WTC11 (cell line): ENCODE measurements around the gene EIF5A2. TPM values are rescaled to one million over a fixed set of nuclear protein-coding genes. Genes with fewer than 3 reads are reported as not detected.

Experiments used
- ATAC-seq: fragments of 200-7000 bp; cut with Tn5 transposase; 2 replicates; pipeline ENCODE4 v1.10.0; 2021; ENCODE audit warnings: mild to moderate bottlenecking, moderate library complexity
- CTCF ChIA-PET: fragments of 300-600 bp; sonication (Branson Sonifier 250); formaldehyde crosslinking; loops from one replicate; lab custom pipeline; 2021; ENCODE audit warnings: antibody characterized with exemption; lab: Charles Lee
- POLR2A ChIA-PET: fragments of 350-600 bp; sonication (Branson Sonifier 250); formaldehyde crosslinking; loops from one replicate; lab custom pipeline; 2021; ENCODE audit warnings: antibody characterized with exemption; lab: Charles Lee
- DNase-seq: peaks from one replicate; pipeline ENCODE4 v3.0.0; 2021; ENCODE audit warnings: low spot score
- H3K27ac Mint-ChIP-seq: 2 replicates; pipeline ENCODE4 v1.8.0; 2021; ENCODE audit warnings: mixed read lengths
- H3K27me3 Mint-ChIP-seq: 2 replicates; pipeline ENCODE4 v1.8.0; 2021; ENCODE audit warnings: low read depth, mild to moderate bottlenecking, moderate library complexity, mixed read lengths
- H3K36me3 Mint-ChIP-seq: 2 replicates; pipeline ENCODE4 v1.8.0; 2021; ENCODE audit warnings: mixed read lengths
- H3K4me1 Mint-ChIP-seq: 2 replicates; pipeline ENCODE4 v1.8.0; 2022; ENCODE audit warnings: mixed read lengths
- H3K4me3 Mint-ChIP-seq: 2 replicates; pipeline ENCODE4 v1.8.0; 2021; ENCODE audit warnings: mild to moderate bottlenecking, moderate library complexity, mixed read lengths
- H3K9me3 Mint-ChIP-seq: 2 replicates; pipeline ENCODE4 v1.8.0; 2021; ENCODE audit warnings: mixed read lengths
- AR ChIP-seq: fragments of 250-450 bp; sonication (Bioruptor Pico); IDR thresholded peaks from 2 replicates; pipeline ENCODE4 v1.9.0; 2021; ENCODE audit warnings: mild to moderate bottlenecking
- ATF3 ChIP-seq: sonication (generic); formaldehyde crosslinking; conservative IDR thresholded peaks from 2 replicates; pipeline ENCODE4 v1.8.1; 2022; ENCODE audit warnings: mild to moderate bottlenecking, missing genetic modification reagents
- EMX1 ChIP-seq: fragments of 250-450 bp; sonication (Bioruptor Pico); IDR thresholded peaks from 2 replicates; pipeline ENCODE4 v1.8.0; 2021; ENCODE audit warnings: mild to moderate bottlenecking
- FOXJ3 ChIP-seq: sonication (generic); formaldehyde crosslinking; IDR thresholded peaks from 2 replicates; pipeline ENCODE4 v1.9.0; 2021; ENCODE audit warnings: missing genetic modification reagents, mild to moderate bottlenecking, borderline replicate concordance
- IRF1 ChIP-seq: sonication (generic); formaldehyde crosslinking; IDR thresholded peaks from 2 replicates; pipeline ENCODE4 v1.8.0; 2023; ENCODE audit warnings: missing genetic modification reagents
- JAZF1 ChIP-seq: fragments of 250-450 bp; sonication (Bioruptor Pico); IDR thresholded peaks from 2 replicates; pipeline ENCODE4 v1.9.0; 2021; ENCODE audit warnings: moderate library complexity, mild to moderate bottlenecking, inconsistent platforms
- JUN ChIP-seq: sonication (generic); formaldehyde crosslinking; IDR thresholded peaks from 2 replicates; pipeline ENCODE4 v1.8.0; 2023; ENCODE audit warnings: mild to moderate bottlenecking, missing genetic modification reagents
- MXD4 ChIP-seq: fragments of 250-450 bp; sonication (Bioruptor Pico); IDR thresholded peaks from 2 replicates; pipeline ENCODE4 v1.8.0; 2021; ENCODE audit warnings: mild to moderate bottlenecking, moderate library complexity, borderline replicate concordance
- NFATC4 ChIP-seq: fragments of 250-450 bp; sonication (Bioruptor Pico); IDR thresholded peaks from 2 replicates; pipeline ENCODE4 v1.9.0; 2021; ENCODE audit warnings: mild to moderate bottlenecking
- NFYB ChIP-seq: sonication (generic); formaldehyde crosslinking; conservative IDR thresholded peaks from 2 replicates; pipeline ENCODE4 v1.8.0; 2022; ENCODE audit warnings: low read depth, missing genetic modification reagents
- NR2C2 ChIP-seq: sonication (generic); formaldehyde crosslinking; IDR thresholded peaks from 2 replicates; pipeline ENCODE4 v1.8.0; 2022; ENCODE audit warnings: mild to moderate bottlenecking, missing genetic modification reagents
- STAT6 ChIP-seq: sonication (generic); formaldehyde crosslinking; conservative IDR thresholded peaks from 2 replicates; pipeline ENCODE4 v1.8.1; 2023; ENCODE audit warnings: mild to moderate bottlenecking, low read depth, missing genetic modification reagents, moderate library complexity
- ZBTB21 ChIP-seq: sonication (generic); formaldehyde crosslinking; IDR thresholded peaks from 2 replicates; pipeline ENCODE4 v1.8.1; 2023; ENCODE audit warnings: mild to moderate bottlenecking, missing genetic modification reagents, borderline replicate concordance
- ZNF423 ChIP-seq: fragments of 250-450 bp; sonication (Bioruptor Pico); IDR thresholded peaks from 2 replicates; pipeline ENCODE4 v2.1.2; 2022; ENCODE audit warnings: mild to moderate bottlenecking, moderate library complexity
- ZNF532 ChIP-seq: fragments of 250-450 bp; sonication (Bioruptor Pico); IDR thresholded peaks from 2 replicates; pipeline ENCODE4 v1.9.0; 2021; ENCODE audit warnings: mild to moderate bottlenecking, borderline replicate concordance
- total RNA-seq: library from RNA; stranded (reverse); gene quantifications from 3 replicates; pipeline ENCODE4 v1.2.3, GENCODE V29; 2021
- TF ChIP-seq, protein P1 (sequence below): sonication (generic); formaldehyde crosslinking; IDR thresholded peaks from 2 replicates; pipeline ENCODE4 v1.8.0; 2022; ENCODE audit warnings: mild to moderate bottlenecking, missing genetic modification reagents
- TF ChIP-seq, protein P2 (sequence below): fragments of 250-450 bp; sonication (Bioruptor Pico); IDR thresholded peaks from 2 replicates; pipeline ENCODE4 v2.1.2; 2022; ENCODE audit warnings: mild to moderate bottlenecking, moderate library complexity
- TF ChIP-seq, protein P3 (sequence below): sonication (generic); formaldehyde crosslinking; IDR thresholded peaks from 2 replicates; pipeline ENCODE4 v1.8.0; 2022; ENCODE audit warnings: mild to moderate bottlenecking, missing genetic modification reagents

EIF5A2 gene
- total RNA-seq, 1 experiment from 2014 or later = 7.6 TPM

DNA sequence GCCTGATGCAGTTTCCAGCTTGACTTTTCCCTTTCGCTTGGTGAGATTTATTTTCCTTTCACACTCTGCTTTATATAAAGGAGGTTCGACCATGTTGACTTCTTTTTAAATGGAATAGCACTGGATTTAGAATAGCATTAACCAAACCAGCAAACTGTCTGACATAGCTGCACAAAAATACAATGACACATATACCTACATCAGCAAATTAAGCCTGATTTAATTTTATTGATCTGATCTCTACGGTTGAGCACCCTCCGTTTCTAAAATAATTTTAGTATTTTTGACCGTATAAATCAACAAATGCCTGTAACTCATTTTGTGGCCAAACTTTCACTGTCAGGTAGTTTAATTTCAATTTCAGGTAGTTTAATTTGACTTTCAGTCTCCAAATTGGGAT is 5.8 kb upstream of the EIF5A2 start:
- Mint-ChIP-seq H3K36me3 (peaks cover 25% of the 10 kb centered on the region), H3K4me1 (peaks cover 3% of the 10 kb centered on the region), H3K27ac (no peak overlapping the region), H3K27me3 (peaks cover 23% of the 10 kb centered on the region), H3K4me3 (no peak overlapping the region), H3K9me3 (peaks cover 46% of the 10 kb centered on the region)
- TF ChIP-seq NFYB (CRISPR knock-in tag) (no peak), JUN (CRISPR knock-in tag) (no peak), NR2C2 (CRISPR knock-in tag) (no peak), NFATC4 (CRISPR knock-in tag) (no peak), MXD4 (CRISPR knock-in tag) (no peak), ZBTB21 (CRISPR knock-in tag) (no peak), ZNF423 (CRISPR knock-in tag) (no peak), AR (CRISPR knock-in tag) (no peak), ZNF532 (CRISPR knock-in tag) (no peak), EMX1 (CRISPR knock-in tag) (no peak), STAT6 (CRISPR knock-in tag) (no peak), IRF1 (CRISPR knock-in tag) (no peak), JAZF1 (CRISPR knock-in tag) (no peak), FOXJ3 (CRISPR knock-in tag) (no peak), ATF3 (CRISPR knock-in tag) (no peak)
- TF ChIP-seq, protein P1, sequence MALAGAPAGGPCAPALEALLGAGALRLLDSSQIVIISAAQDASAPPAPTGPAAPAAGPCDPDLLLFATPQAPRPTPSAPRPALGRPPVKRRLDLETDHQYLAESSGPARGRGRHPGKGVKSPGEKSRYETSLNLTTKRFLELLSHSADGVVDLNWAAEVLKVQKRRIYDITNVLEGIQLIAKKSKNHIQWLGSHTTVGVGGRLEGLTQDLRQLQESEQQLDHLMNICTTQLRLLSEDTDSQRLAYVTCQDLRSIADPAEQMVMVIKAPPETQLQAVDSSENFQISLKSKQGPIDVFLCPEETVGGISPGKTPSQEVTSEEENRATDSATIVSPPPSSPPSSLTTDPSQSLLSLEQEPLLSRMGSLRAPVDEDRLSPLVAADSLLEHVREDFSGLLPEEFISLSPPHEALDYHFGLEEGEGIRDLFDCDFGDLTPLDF (CRISPR knock-in tag) = no peak
- TF ChIP-seq, protein P2, sequence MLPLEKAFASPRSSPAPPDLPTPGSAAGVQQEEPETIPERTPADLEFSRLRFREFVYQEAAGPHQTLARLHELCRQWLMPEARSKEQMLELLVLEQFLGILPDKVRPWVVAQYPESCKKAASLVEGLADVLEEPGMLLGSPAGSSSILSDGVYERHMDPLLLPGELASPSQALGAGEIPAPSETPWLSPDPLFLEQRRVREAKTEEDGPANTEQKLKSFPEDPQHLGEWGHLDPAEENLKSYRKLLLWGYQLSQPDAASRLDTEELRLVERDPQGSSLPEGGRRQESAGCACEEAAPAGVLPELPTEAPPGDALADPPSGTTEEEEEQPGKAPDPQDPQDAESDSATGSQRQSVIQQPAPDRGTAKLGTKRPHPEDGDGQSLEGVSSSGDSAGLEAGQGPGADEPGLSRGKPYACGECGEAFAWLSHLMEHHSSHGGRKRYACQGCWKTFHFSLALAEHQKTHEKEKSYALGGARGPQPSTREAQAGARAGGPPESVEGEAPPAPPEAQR (CRISPR knock-in tag) = no peak
- TF ChIP-seq, protein P3, sequence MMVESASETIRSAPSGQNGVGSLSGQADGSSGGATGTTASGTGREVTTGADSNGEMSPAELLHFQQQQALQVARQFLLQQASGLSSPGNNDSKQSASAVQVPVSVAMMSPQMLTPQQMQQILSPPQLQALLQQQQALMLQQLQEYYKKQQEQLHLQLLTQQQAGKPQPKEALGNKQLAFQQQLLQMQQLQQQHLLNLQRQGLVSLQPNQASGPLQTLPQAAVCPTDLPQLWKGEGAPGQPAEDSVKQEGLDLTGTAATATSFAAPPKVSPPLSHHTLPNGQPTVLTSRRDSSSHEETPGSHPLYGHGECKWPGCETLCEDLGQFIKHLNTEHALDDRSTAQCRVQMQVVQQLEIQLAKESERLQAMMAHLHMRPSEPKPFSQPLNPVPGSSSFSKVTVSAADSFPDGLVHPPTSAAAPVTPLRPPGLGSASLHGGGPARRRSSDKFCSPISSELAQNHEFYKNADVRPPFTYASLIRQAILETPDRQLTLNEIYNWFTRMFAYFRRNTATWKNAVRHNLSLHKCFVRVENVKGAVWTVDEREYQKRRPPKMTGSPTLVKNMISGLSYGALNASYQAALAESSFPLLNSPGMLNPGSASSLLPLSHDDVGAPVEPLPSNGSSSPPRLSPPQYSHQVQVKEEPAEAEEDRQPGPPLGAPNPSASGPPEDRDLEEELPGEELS (CRISPR knock-in tag) = no peak
- ATAC-seq (no peak), DNase-seq (no peak)
- ChIA-PET CTCF (no interaction called here), POLR2A (no interaction called here)
